Uterus (tissue), 2 donors: ENCODE results near the gene MAP3K8.

Experiments
- CTCF ChIP-seq, 4 experiments: fragments of 200-600 bp in 2 of 4; fragments of 450-650 bp in 2 of 4; sonication (generic) in 2 of 4; IDR thresholded peaks; one replicate each; pipeline ENCODE4 v1.5.1; 2016 to 2019; ENCODE audit warnings: antibody characterized with exemption in 4 of 4, mild to moderate bottlenecking in 2 of 4, moderate library complexity in 1 of 4
- POLR2A ChIP-seq, 2 donors: fragments of 450-650 bp; IDR thresholded peaks; one replicate each; pipeline ENCODE4 v1.6.1; 2016; ENCODE audit warnings: antibody characterized with exemption in 2 of 2, mild to moderate bottlenecking in 1 of 2, moderate library complexity in 1 of 2

DNA sequence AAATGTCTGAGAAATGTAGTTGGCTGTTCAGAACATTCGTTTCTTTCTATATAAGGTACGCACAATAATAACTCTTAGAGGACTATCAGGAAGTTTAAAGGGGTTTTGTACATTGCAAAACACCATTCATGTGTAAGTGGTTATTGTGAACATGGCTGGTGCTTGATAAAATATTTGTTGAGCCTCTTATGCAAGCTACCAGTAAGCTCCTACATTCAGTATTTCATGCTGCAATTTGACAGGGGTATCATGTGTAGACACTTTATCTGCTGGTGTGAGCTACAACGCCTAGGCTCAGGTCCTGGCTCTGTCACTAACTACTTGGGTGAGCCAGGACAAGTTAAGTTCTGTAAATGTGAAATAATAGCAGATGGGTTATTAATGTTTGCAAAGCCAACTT, 75.5 kb downstream of the MAP3K8 start:
- TF ChIP-seq CTCF (IDR thresholded peaks at IDR 0.05) (no peak), POLR2A (IDR thresholded peaks at IDR 0.05) (no peak)
